Progenitor cell of endocrine pancreas (in vitro differentiated cells): ENCODE results near the gene RCOR1. TPM values are rescaled to one million over a fixed set of nuclear protein-coding genes. Genes with fewer than 3 reads are reported as not detected.

Experiments
- DNase-seq: peaks from one replicate; pipeline ENCODE4 v3.0.0; 2021; ENCODE audit warnings: low spot score; ENCODE audit not compliant: unreplicated experiment
- H3K27ac Mint-ChIP-seq: 2 replicates; pipeline ENCODE4 v1.8.0; 2021; ENCODE audit warnings: mild to moderate bottlenecking, moderate library complexity, mixed read lengths
- H3K27me3 Mint-ChIP-seq: 2 replicates; pipeline ENCODE4 v1.8.0; 2021; ENCODE audit warnings: mixed read lengths
- H3K36me3 Mint-ChIP-seq: 2 replicates; pipeline ENCODE4 v1.8.0; 2022; ENCODE audit warnings: mixed read lengths; ENCODE audit not compliant: insufficient read depth
- H3K4me1 Mint-ChIP-seq: 2 replicates; pipeline ENCODE4 v1.8.0; 2021; ENCODE audit warnings: low read depth, mixed read lengths
- H3K4me3 Mint-ChIP-seq: 2 replicates; pipeline ENCODE4 v1.8.0; 2021; ENCODE audit warnings: low read depth, mild to moderate bottlenecking, moderate library complexity, mixed read lengths
- H3K9me3 Mint-ChIP-seq: 2 replicates; pipeline ENCODE4 v1.8.0; 2021; ENCODE audit warnings: low read depth, mixed read lengths
- CTCF ChIP-seq: fragments of 200-600 bp; sonication (generic); IDR thresholded peaks from one replicate; pipeline ENCODE4 v1.5.0; 2021; ENCODE audit warnings: antibody characterized with exemption, mild to moderate bottlenecking; ENCODE audit not compliant: unreplicated experiment
- total RNA-seq: library from RNA; stranded (reverse); gene quantifications from 2 replicates; pipeline ENCODE4 v1.2.1, GENCODE V29; 2021

The RCOR1 gene
- total RNA-seq, 1 donor from 2014 or later: 41.9 TPM

GRCh38 chr14:102593061-102593824, 794 bp downstream of the RCOR1 start:
- Mint-ChIP-seq H3K4me3 (peak overlapping the region; percentile 90), H3K4me1 (peaks cover 31% of the 10 kb centered on the region)

GRCh38 chr14:102593825-102594137, 1.3 kb downstream of the RCOR1 start:
- peaks cover 31% of the 10 kb centered on the region for H3K4me1 Mint-ChIP-seq

More at GRCh38 chr14:102593061-102593824, 794 bp downstream of the RCOR1 start:
- no peaks in the 10 kb centered on the region for H3K9me3 Mint-ChIP-seq
- DNase-seq: peak; percentile 52
- peaks cover 2% of the 10 kb centered on the region for H3K36me3 Mint-ChIP-seq
- TF ChIP-seq CTCF: peak; percentile 57
- no peaks in the 10 kb centered on the region for H3K27me3 Mint-ChIP-seq
- peak overlapping the region; percentile 88 for H3K27ac Mint-ChIP-seq

GRCh38 chr14:102594514-102595175, 2.2 kb downstream of the RCOR1 start:
- no peaks in the 10 kb centered on the region for H3K27me3 Mint-ChIP-seq
- peak; percentile 83 for TF ChIP-seq CTCF
- peak overlapping the region; percentile 63 for H3K27ac Mint-ChIP-seq
- peak overlapping the region; percentile 90 for H3K4me3 Mint-ChIP-seq
- H3K4me1 Mint-ChIP-seq: peaks cover 28% of the 10 kb centered on the region
- no peaks in the 10 kb centered on the region for H3K9me3 Mint-ChIP-seq
- peaks cover 7% of the 10 kb centered on the region for H3K36me3 Mint-ChIP-seq
- no peak for DNase-seq

More at GRCh38 chr14:102593825-102594137, 1.3 kb downstream of the RCOR1 start:
- peak overlapping the region; percentile 90 for H3K4me3 Mint-ChIP-seq
- peak overlapping the region; percentile 88 for H3K27ac Mint-ChIP-seq
- peaks cover 2% of the 10 kb centered on the region for H3K36me3 Mint-ChIP-seq
- H3K9me3 Mint-ChIP-seq: no peaks in the 10 kb centered on the region
- no peaks in the 10 kb centered on the region for H3K27me3 Mint-ChIP-seq
- no peak for DNase-seq
- no peak for TF ChIP-seq CTCF

- Mint-ChIP-seq H3K27ac (no peak overlapping the region), H3K4me3 (no peak overlapping the region), H3K9me3 (no peaks in the 10 kb centered on the region), H3K4me1 (peaks cover 5% of the 10 kb centered on the region), H3K27me3 (no peaks in the 10 kb centered on the region), H3K36me3 (peaks cover 5% of the 10 kb centered on the region)
- TF ChIP-seq CTCF: no peak
- DNase-seq: no peak
Observed at GRCh38 chr14:102601378-102601925, 9.0 kb downstream of the RCOR1 start.

GRCh38 chr14:102602421-102603292, 10.2 kb downstream of the RCOR1 start:
- no peak for DNase-seq
- no peak overlapping the region for H3K4me3 Mint-ChIP-seq
- H3K36me3 Mint-ChIP-seq: peaks cover 5% of the 10 kb centered on the region
- no peak for TF ChIP-seq CTCF
- no peaks in the 10 kb centered on the region for H3K9me3 Mint-ChIP-seq
- no peaks in the 10 kb centered on the region for H3K27me3 Mint-ChIP-seq
- H3K4me1 Mint-ChIP-seq: peaks cover 5% of the 10 kb centered on the region
- H3K27ac Mint-ChIP-seq: peak overlapping the region; percentile 61
